Activated naive CD8-positive, alpha-beta T cell (primary cell): ENCODE data around the gene HRH4.
A peak's percentile ranks its signal among the peaks of the same experiment; 100 is the strongest.

Experiments used
- H3K27ac Mint-ChIP-seq: one replicate; pipeline ENCODE4 v1.8.0; 2021; ENCODE audit warnings: mixed read lengths
- H3K27me3 Mint-ChIP-seq: one replicate; pipeline ENCODE4 v1.8.0; 2021; ENCODE audit warnings: mixed read lengths
- H3K36me3 Mint-ChIP-seq: one replicate; pipeline ENCODE4 v1.8.0; 2021; ENCODE audit warnings: mixed read lengths
- H3K4me1 Mint-ChIP-seq: one replicate; pipeline ENCODE4 v1.8.0; 2021; ENCODE audit warnings: low read depth, mixed read lengths
- H3K4me3 Mint-ChIP-seq: one replicate; pipeline ENCODE4 v1.8.0; 2021; ENCODE audit warnings: mild to moderate bottlenecking, mixed read lengths
- H3K9me3 Mint-ChIP-seq: one replicate; pipeline ENCODE4 v1.8.0; 2021; ENCODE audit warnings: low read depth, mixed read lengths

Gene HRH4

DNA sequence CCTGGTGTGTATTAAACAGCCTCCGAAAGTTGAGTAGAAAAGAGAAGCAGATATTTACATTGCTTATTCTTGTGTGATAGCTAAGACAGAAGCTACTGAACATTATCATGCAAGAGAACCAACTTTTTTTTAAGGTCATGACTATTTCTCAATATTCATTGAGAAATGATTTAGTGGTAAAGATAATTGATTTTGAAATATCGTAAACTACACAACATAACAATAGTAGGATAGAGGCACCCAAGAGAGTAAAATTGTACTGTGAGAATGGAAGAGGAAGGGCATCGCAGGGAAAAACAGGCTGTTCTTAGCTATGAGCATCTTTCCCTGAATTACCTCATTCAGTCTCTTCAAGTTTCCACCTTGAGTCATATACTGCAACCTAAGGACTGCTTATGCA is 25.2 kb downstream of the HRH4 start:
- no peaks in the 10 kb centered on the region for H3K9me3 Mint-ChIP-seq
- H3K36me3 Mint-ChIP-seq: peaks cover 2% of the 10 kb centered on the region
- H3K4me1 Mint-ChIP-seq: peaks cover 6% of the 10 kb centered on the region
- H3K27me3 Mint-ChIP-seq: peaks cover 6% of the 10 kb centered on the region
- H3K4me3 Mint-ChIP-seq: no peak overlapping the region
- no peak overlapping the region for H3K27ac Mint-ChIP-seq

DNA sequence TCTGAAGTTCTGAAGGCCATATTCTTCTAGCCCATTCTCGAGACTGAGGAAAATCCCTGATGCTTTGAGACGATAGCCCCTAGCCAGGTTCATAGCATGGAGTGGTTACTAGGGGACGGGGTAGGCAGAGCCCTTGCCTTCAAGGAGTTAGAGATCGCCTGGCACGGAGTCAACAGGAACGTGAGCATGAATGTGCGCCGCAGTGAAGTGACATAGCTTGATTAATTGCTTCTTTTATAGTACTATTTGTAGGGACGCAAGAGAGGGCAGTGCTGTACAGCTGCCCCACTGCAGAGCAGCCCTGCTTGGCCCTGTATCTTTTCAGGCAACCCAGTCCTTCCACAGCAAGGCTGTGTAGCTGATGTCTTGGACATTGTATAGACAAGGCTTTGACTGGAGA is 26.2 kb downstream of the HRH4 start:
- no peak overlapping the region for H3K27ac Mint-ChIP-seq
- peaks cover 6% of the 10 kb centered on the region for H3K4me1 Mint-ChIP-seq
- no peak overlapping the region for H3K4me3 Mint-ChIP-seq
- peaks cover 6% of the 10 kb centered on the region for H3K27me3 Mint-ChIP-seq
- no peaks in the 10 kb centered on the region for H3K9me3 Mint-ChIP-seq
- H3K36me3 Mint-ChIP-seq: no peaks in the 10 kb centered on the region

DNA sequence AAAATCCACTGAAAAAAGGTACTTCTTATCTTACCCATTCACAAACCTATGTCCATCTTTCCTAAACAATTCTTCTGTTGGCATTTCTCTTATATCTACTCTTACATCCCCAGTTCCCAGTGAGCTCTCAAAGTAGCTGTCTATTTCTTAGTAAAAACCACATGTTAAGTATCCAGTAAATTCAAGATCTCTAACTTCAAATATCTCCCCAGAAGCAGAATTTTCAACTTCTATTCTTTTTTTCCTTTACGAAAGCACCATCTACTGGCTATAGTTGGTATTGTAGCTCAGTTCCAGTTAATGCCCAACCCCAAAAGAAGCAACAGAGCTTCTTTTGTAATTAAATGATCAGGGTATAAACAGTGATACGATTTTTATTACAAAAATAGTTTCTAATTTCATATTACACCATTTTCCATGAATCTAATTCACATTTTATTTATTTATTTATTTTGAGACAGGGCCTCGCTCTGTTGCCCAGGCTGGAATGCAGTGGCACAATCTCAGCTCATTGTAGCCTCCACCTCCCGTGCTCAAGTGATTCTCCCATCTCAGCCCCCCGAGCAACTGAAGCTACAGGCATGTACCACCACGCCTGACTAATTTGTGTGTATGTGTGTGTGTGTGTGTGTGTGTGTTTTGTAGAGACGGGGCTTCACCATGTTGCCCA is 28.5 kb downstream of the HRH4 start:
- Mint-ChIP-seq H3K4me1 (peaks cover 6% of the 10 kb centered on the region), H3K27me3 (peaks cover 12% of the 10 kb centered on the region), H3K36me3 (peaks cover 3% of the 10 kb centered on the region), H3K9me3 (no peaks in the 10 kb centered on the region), H3K4me3 (no peak overlapping the region), H3K27ac (peak overlapping the region; percentile 56)

DNA sequence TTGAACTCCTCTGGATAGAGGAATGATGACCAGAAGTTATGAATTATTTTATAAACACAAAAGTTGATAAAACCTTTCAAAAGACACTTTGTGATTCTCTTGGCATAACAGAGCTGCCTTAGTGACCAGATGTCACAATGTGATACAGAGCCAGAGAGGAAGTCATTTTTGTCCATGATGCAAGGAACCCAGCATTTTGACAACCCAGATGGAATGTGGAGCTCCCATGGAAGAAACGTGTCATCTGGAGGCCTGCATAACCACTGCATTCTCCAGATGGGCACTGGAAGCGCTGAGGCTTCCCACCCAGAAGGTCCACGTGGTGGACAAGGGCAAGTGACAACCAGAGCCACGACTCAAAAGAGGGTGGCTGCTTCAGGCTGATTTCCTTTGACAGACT is 30.1 kb downstream of the HRH4 start:
- Mint-ChIP-seq H3K4me1 (peaks cover 6% of the 10 kb centered on the region), H3K27ac (no peak overlapping the region), H3K36me3 (peaks cover 3% of the 10 kb centered on the region), H3K27me3 (peaks cover 14% of the 10 kb centered on the region), H3K4me3 (no peak overlapping the region), H3K9me3 (no peaks in the 10 kb centered on the region)

- H3K27me3 Mint-ChIP-seq: peaks cover 10% of the 10 kb centered on the region
- H3K4me3 Mint-ChIP-seq: no peak overlapping the region
- peaks cover 6% of the 10 kb centered on the region for H3K4me1 Mint-ChIP-seq
- no peaks in the 10 kb centered on the region for H3K9me3 Mint-ChIP-seq
- H3K27ac Mint-ChIP-seq: no peak overlapping the region
- H3K36me3 Mint-ChIP-seq: peaks cover 3% of the 10 kb centered on the region
Measured at GRCh38 chr18:24491927-24492834, 31.7 kb downstream of the HRH4 start.

- H3K27ac Mint-ChIP-seq: no peak overlapping the region
Measured at GRCh38 chr18:24494586-24494985, 34.1 kb downstream of the HRH4 start.

GRCh38 chr18:24497031-24497754 is 36.8 kb downstream of the HRH4 start:
- no peaks in the 10 kb centered on the region for H3K4me1 Mint-ChIP-seq
- H3K9me3 Mint-ChIP-seq: no peaks in the 10 kb centered on the region
- H3K36me3 Mint-ChIP-seq: peaks cover 3% of the 10 kb centered on the region
- H3K27ac Mint-ChIP-seq: no peak overlapping the region
- H3K27me3 Mint-ChIP-seq: peaks cover 11% of the 10 kb centered on the region
- H3K4me3 Mint-ChIP-seq: no peak overlapping the region

More at GRCh38 chr18:24494586-24494985, 34.1 kb downstream of the HRH4 start:
- Mint-ChIP-seq H3K4me1 (no peaks in the 10 kb centered on the region), H3K4me3 (no peak overlapping the region), H3K27me3 (peaks cover 11% of the 10 kb centered on the region), H3K36me3 (peaks cover 3% of the 10 kb centered on the region), H3K9me3 (no peaks in the 10 kb centered on the region)

GRCh38 chr18:24499814-24500213 is 39.4 kb downstream of the HRH4 start:
- peaks cover 7% of the 10 kb centered on the region for H3K27me3 Mint-ChIP-seq
- no peak overlapping the region for H3K27ac Mint-ChIP-seq
- H3K4me1 Mint-ChIP-seq: no peaks in the 10 kb centered on the region
- no peaks in the 10 kb centered on the region for H3K36me3 Mint-ChIP-seq
- no peak overlapping the region for H3K4me3 Mint-ChIP-seq
- no peaks in the 10 kb centered on the region for H3K9me3 Mint-ChIP-seq

- no peaks in the 10 kb centered on the region for H3K4me1 Mint-ChIP-seq
- no peak overlapping the region for H3K4me3 Mint-ChIP-seq
- no peaks in the 10 kb centered on the region for H3K9me3 Mint-ChIP-seq
- no peaks in the 10 kb centered on the region for H3K36me3 Mint-ChIP-seq
- H3K27me3 Mint-ChIP-seq: peaks cover 6% of the 10 kb centered on the region
- H3K27ac Mint-ChIP-seq: no peak overlapping the region
Measured at GRCh38 chr18:24500217-24500616, 39.8 kb downstream of the HRH4 start.

DNA sequence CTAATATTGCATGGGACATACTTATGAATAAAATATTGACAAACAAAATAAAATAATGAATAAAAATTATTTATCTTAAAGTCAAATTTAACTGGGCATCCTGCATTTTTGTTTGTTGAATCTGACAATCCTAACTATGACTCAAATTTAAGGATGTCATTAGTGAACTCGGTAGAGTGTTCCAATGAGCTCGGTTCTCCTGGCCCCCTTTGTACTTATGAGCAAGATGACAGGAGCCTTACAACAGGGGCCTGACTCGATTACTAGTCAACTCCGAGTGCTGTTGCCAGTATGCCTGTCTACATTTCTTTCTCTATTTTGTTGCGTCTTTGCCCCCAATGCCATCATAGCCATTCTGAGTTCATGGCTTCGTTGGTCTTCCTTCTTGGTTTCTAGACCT is 40.3 kb downstream of the HRH4 start:
- Mint-ChIP-seq H3K9me3 (no peaks in the 10 kb centered on the region), H3K27ac (no peak overlapping the region), H3K4me1 (no peaks in the 10 kb centered on the region), H3K27me3 (peaks cover 5% of the 10 kb centered on the region), H3K36me3 (no peaks in the 10 kb centered on the region), H3K4me3 (no peak overlapping the region)

- Mint-ChIP-seq H3K4me3 (no peak overlapping the region), H3K9me3 (no peaks in the 10 kb centered on the region), H3K4me1 (no peaks in the 10 kb centered on the region), H3K27me3 (peaks cover 4% of the 10 kb centered on the region), H3K27ac (no peak overlapping the region), H3K36me3 (no peaks in the 10 kb centered on the region)
Measured at GRCh38 chr18:24502667-24503523, 42.5 kb downstream of the HRH4 start.

GRCh38 chr18:24504401-24504800 is 44.0 kb downstream of the HRH4 start:
- H3K36me3 Mint-ChIP-seq: no peaks in the 10 kb centered on the region
- no peaks in the 10 kb centered on the region for H3K4me1 Mint-ChIP-seq
- H3K9me3 Mint-ChIP-seq: no peaks in the 10 kb centered on the region
- H3K4me3 Mint-ChIP-seq: no peak overlapping the region
- no peak overlapping the region for H3K27ac Mint-ChIP-seq
- peaks cover 2% of the 10 kb centered on the region for H3K27me3 Mint-ChIP-seq

DNA sequence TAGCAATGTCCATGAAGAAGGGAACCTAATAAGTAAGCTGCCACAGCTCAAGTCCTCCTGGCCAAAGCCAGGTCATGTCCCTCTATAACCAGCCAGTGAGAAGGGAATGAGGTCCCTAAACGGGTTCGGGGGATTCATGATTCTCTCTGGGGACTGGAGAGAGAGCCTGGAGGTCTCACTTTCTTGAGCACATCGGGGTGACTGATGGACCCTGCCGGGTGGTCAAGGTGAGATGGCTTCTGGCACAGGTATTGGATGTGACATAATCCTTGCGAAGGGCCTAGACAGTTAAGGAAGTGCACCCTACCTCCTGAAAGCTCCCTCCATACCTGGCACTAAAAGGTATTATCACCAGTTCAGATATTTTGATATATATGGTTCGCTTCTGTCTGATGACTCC is 45.7 kb downstream of the HRH4 start:
- H3K36me3 Mint-ChIP-seq: no peaks in the 10 kb centered on the region
- peaks cover 2% of the 10 kb centered on the region for H3K27me3 Mint-ChIP-seq
- H3K9me3 Mint-ChIP-seq: no peaks in the 10 kb centered on the region
- no peak overlapping the region for H3K4me3 Mint-ChIP-seq
- no peak overlapping the region for H3K27ac Mint-ChIP-seq
- H3K4me1 Mint-ChIP-seq: no peaks in the 10 kb centered on the region

- Mint-ChIP-seq H3K27me3 (no peaks in the 10 kb centered on the region), H3K4me3 (no peak overlapping the region), H3K27ac (no peak overlapping the region), H3K4me1 (no peaks in the 10 kb centered on the region), H3K9me3 (no peaks in the 10 kb centered on the region), H3K36me3 (no peaks in the 10 kb centered on the region)
Measured at GRCh38 chr18:24509435-24509834, 49.0 kb downstream of the HRH4 start.
